Activated T-cell treated with anti-CD3 and anti-CD28 coated beads, Interleukin-2, amount 50 U/mL, for 4 hours (primary cell): ENCODE data around the gene AURKA. TPM values are rescaled to one million over a fixed set of nuclear protein-coding genes. Genes with fewer than 3 reads are reported as not detected.

Source experiments
- ATAC-seq, 2 donors: fragments of 200-7000 bp; cut with Tn5 transposase; one replicate each; pipeline ENCODE4 v1.10.0; 2021
- DNase-seq: peaks from one replicate; pipeline ENCODE4 v3.0.0-alpha.2; 2020
- H3K27me3 Mint-ChIP-seq: one replicate; pipeline ENCODE4 v1.8.0; 2021; ENCODE audit warnings: low read depth, mixed read lengths
- H3K36me3 Mint-ChIP-seq: one replicate; pipeline ENCODE4 v1.8.0; 2022; ENCODE audit warnings: mixed read lengths; ENCODE audit not compliant: insufficient read depth
- H3K4me1 Mint-ChIP-seq: one replicate; pipeline ENCODE4 v1.8.0; 2021; ENCODE audit warnings: low read depth, mixed read lengths
- H3K4me3 Mint-ChIP-seq: one replicate; pipeline ENCODE4 v1.8.0; 2021; ENCODE audit warnings: mild to moderate bottlenecking, moderate library complexity, mixed read lengths
- H3K9me3 Mint-ChIP-seq: one replicate; pipeline ENCODE4 v1.8.0; 2021; ENCODE audit warnings: mixed read lengths
- total RNA-seq, 3 donors: library from RNA; stranded (reverse); gene quantifications; one replicate each; pipeline ENCODE4 v1.2.1, GENCODE V29; 2021

AURKA gene
- total RNA-seq: 1 to 10 TPM; 7.3 to 9.6 (median 9.0) TPM

DNA sequence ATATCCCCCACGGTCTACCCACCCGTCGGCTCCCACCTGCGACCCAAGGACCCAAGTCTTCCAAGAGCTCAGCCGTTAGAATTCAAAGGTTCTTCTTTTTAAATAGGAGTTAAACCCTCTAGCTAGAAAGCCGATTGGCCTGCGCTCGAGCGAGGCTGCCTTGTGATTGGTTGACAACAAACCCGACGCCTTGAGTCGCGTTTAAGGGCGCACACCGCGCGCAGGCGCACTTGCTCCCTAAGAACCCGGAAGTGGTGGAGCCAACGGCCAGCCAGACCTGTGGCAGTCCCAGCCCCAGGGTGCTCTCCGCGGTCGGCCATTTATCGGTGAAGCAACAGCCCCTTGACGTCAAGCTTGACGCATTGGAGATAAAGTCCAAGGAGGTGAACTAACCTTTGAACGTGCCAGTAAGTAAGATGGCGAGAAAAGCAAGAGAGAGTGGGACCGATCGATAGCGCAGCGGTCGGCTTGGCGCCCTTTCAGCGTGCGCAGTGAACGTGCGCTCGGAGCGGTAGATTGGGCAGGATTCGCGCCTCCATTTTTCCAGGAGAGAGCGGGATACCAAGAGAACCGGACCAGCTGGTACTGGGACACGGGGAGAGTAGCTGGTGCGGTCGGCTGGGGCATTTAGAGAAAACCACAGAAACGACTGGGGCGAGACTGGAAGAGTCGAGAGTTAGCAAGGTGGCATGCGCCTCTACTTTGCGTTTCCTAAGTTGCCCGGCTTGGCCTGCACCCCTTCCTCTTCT lies at the start of gene AURKA, which contains the start of gene CSTF1:
Gene AURKA (minus strand): TSS at position 84 of the 749 bp plus-strand sequence. CDS start 4,018 bp downstream, outside the sequence.
Gene CSTF1 (plus strand): TSS at position 514 of the 749 bp plus-strand sequence. CDS start 2,908 bp downstream, outside the sequence.
- Mint-ChIP-seq H3K9me3 (no peaks in the 10 kb centered on the region), H3K27me3 (no peaks in the 10 kb centered on the region), H3K36me3 (peaks cover 19% of the 10 kb centered on the region), H3K4me1 (peaks cover 25% of the 10 kb centered on the region), H3K4me3 (no peak within 1 kb of the TSS)
- DNase-seq (peak; percentile 99), ATAC-seq (peak; percentile 89 to 93)

DNA sequence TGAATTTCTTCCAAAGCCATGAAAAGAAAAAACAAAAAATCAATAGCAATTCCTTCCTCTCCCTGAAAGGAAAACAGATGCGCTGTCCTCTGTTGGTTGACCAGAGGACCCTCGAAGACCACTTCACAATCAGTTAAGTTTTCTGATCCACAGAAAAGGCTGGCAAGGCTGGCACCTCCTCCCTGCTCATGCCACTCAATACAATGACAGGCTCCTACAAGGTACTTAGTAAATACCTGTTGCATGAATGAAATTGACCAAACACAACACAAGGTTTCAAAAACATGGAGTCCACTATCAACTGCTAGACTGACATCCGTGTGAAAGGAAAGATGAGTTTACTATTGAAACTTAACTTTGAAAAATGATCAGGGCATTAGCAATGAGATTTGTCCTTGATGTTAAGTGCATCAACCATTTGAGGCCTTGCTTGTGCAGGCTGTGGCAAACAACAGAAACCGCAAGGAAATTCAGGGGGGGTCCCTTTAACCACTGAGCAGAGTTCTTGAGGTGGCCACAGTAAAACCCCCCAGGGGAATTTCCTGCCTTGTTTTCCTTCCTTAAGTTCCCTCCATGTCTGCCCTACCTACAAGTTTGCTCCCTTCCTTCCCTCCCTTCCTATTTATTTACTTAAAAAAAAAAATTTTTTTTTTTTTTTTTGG lies 48.5 kb upstream of the AURKA start:
- Mint-ChIP-seq H3K27me3 (no peaks in the 10 kb centered on the region), H3K36me3 (peaks cover 7% of the 10 kb centered on the region), H3K4me1 (peaks cover 50% of the 10 kb centered on the region), H3K4me3 (peak overlapping the region; percentile 13), H3K9me3 (no peaks in the 10 kb centered on the region)
- DNase-seq (peak; percentile 32), ATAC-seq (peak; percentile 80 to 84)

DNA sequence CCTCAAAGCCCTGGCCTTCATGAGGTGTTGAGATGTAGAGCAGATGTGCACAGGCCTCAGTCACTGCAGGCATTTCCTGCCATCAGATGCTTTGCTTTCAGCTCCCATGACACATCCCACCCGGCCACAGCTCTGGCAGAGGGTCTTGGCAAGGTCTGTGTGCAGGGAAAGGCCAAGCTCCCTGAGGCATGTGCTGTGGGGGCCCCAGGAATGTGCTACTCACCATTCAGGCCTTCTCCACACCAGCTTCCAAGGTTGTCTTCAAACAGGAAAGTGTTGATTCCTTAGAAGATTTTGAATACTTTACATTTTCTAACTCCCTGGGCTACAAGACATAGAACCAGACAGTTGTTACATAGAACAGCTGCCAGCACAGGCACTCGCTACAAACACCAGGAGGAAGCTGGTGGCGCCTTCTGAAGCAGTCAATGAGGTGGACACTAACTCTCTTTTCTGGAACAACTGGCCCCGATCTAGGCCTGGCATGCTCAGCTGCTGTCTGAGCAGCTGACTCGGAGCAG lies 47.8 kb upstream of the AURKA start:
- ATAC-seq (peak; percentile 38 to 41), DNase-seq (no peak)
- peak overlapping the region; percentile 13 for H3K4me3 Mint-ChIP-seq
- peaks cover 7% of the 10 kb centered on the region for H3K36me3 Mint-ChIP-seq
- peaks cover 53% of the 10 kb centered on the region for H3K4me1 Mint-ChIP-seq
- no peaks in the 10 kb centered on the region for H3K27me3 Mint-ChIP-seq
- no peaks in the 10 kb centered on the region for H3K9me3 Mint-ChIP-seq

DNA sequence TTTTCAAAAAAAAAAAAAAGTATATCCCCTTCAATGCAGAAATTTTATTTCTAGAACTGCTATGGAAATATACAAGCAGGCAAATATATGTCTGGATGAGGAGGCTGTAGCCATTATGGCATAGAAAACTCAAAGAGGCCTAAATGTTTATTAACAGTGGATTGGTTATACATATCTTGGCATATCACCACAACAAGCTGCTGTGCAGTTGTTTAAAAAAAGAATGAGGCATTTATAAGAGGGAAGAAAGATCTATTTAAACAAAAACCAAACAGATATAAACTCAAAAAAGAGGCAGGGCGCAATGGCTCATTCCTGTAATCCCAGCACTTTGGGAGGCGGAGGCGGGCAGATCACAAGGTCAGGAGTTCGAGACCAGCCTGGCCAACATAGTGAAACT lies 46.3 kb upstream of the AURKA start:
- peaks cover 7% of the 10 kb centered on the region for H3K36me3 Mint-ChIP-seq
- no peaks in the 10 kb centered on the region for H3K27me3 Mint-ChIP-seq
- no peaks in the 10 kb centered on the region for H3K9me3 Mint-ChIP-seq
- no peak for ATAC-seq
- no peak for DNase-seq
- H3K4me3 Mint-ChIP-seq: no peak overlapping the region
- peaks cover 58% of the 10 kb centered on the region for H3K4me1 Mint-ChIP-seq

DNA sequence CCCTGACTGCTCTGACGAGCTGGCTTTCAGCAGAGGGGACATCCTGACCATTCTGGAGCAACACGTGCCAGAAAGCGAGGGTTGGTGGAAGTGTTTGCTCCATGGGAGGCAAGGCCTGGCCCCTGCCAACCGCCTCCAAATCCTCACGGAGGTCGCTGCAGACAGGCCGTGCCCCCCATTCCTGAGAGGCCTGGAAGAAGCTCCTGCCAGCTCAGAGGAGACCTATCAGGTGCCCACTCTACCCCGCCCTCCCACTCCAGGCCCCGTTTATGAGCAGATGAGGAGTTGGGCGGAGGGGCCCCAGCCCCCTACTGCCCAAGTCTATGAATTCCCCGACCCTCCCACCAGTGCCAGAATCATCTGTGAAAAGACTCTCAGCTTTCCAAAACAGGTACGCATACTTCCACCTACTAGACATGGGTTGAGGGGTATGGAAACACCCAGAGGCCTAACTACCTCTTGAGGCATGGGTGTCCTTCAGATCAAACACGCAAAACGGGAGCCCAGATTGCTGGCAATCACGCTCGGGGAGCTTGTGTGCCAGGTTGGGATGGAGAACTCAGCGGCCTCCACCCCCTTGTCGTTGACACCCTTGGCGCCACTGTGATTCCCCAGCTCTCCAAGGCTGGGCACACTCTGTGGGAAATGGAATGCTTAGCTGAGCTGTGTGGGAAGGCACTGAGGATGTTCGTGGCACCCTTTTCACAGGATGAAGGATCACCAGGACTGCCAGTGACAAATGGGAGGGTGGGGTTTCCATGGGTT lies 45.4 kb upstream of the AURKA start:
- no peak for ATAC-seq
- H3K4me3 Mint-ChIP-seq: no peak overlapping the region

DNA sequence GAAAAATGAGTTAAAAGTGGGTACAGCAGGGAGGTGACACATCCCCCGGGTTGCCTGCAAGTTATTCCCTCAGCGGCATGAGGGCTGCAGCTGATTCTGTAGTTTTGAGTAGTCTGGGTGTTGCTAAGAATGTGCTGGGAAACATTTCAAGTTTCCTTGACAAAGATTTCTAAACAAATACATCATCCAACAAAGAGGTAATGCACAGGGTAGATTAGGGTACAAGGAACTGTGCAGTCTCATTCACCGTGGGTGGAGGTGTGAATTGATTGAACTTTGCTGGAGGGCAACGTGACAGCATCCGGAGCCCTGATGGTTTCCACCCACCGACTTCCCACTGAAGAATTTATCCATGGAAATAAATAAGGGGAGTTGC lies 41.9 kb upstream of the AURKA start:
- Mint-ChIP-seq H3K9me3 (no peaks in the 10 kb centered on the region), H3K4me3 (no peak overlapping the region), H3K4me1 (peaks cover 56% of the 10 kb centered on the region), H3K27me3 (no peaks in the 10 kb centered on the region), H3K36me3 (peaks cover 4% of the 10 kb centered on the region)
- ATAC-seq: peak in 1 of 2 donors; percentile 60
- no peak for DNase-seq

More for the DNA sequence above, 45.4 kb upstream of the AURKA start:
- peaks cover 6% of the 10 kb centered on the region for H3K36me3 Mint-ChIP-seq
- H3K4me1 Mint-ChIP-seq: peaks cover 59% of the 10 kb centered on the region
- no peaks in the 10 kb centered on the region for H3K9me3 Mint-ChIP-seq
- no peaks in the 10 kb centered on the region for H3K27me3 Mint-ChIP-seq
- DNase-seq: no peak

DNA sequence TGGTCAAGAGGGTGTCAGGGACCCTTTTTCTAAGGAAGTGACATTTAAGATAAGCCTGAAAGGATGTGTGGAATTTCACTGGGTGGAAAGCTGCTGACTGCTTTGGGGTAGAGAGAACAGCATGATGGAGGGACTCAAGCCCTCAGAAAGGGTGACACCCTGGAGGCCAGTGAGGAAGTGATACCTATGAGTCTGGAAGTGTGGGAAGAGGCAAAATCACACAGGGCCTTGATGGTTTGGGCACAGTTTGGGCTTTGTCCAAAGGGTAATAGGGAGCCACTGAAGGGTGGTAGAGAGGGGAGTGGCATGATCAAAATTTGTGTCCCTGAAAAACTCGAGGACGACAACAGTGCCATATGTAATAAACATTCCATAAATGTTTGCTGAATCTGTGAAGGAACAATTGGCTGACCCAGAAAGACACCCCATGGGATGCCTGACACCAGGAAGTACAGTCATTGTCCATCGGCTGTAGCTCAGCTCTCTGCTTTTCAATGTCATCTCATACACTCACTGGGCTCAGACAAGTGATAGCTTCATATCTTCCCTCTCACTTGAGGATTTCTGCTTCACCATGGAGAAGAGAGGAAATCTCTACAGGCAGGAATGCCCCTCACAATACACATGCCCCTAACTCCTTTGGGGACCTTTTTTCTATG lies 41.3 kb upstream of the AURKA start:
- DNase-seq: no peak
- Mint-ChIP-seq H3K9me3 (no peaks in the 10 kb centered on the region), H3K4me1 (peaks cover 59% of the 10 kb centered on the region), H3K36me3 (peaks cover 4% of the 10 kb centered on the region), H3K27me3 (no peaks in the 10 kb centered on the region), H3K4me3 (no peak overlapping the region)
- ATAC-seq: no peak

DNA sequence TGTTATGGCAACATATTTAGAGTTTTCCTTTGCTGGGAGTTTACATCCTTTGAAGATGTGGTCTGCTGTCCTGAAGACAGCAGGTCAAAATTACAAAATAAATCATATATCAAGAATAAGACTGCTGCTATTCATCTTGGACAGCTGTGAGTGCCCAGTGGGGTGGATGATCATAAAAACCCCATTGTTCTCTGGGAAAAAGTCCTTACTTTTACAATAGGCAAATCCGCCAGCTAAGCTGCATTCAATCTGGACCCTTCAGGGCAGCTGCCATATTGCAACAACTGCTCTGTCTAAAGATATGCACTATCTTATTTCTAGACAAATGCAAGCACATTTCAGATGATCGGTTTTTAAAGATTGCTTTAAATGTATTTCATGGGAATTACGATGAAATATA lies 39.5 kb upstream of the AURKA start:
- ATAC-seq (no peak), DNase-seq (no peak)
- no peaks in the 10 kb centered on the region for H3K27me3 Mint-ChIP-seq
- peaks cover 2% of the 10 kb centered on the region for H3K36me3 Mint-ChIP-seq
- no peak overlapping the region for H3K4me3 Mint-ChIP-seq
- H3K9me3 Mint-ChIP-seq: no peaks in the 10 kb centered on the region
- peaks cover 60% of the 10 kb centered on the region for H3K4me1 Mint-ChIP-seq

DNA sequence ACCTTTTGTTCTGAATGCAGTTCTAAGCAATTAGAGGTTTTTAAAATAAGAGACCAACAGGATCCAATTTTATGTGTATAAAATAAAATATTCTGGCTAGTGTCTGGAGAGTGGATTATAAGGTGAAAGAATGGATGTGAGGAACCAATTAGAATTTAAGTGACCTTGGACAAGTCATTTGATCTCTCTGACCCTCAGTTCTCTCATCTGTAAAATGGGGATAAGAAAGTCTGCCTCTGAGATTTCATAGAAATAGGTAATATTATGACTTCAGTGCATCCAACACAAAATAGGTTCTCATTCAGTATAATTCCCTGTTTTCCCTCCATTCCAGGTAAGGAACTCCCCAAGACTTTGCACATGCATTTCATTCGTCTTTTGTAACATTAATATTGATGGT lies 38.9 kb upstream of the AURKA start:
- DNase-seq (no peak), ATAC-seq (no peak)
- Mint-ChIP-seq H3K4me3 (no peak overlapping the region), H3K27me3 (no peaks in the 10 kb centered on the region), H3K4me1 (peaks cover 62% of the 10 kb centered on the region), H3K36me3 (peaks cover 2% of the 10 kb centered on the region), H3K9me3 (no peaks in the 10 kb centered on the region)

DNA sequence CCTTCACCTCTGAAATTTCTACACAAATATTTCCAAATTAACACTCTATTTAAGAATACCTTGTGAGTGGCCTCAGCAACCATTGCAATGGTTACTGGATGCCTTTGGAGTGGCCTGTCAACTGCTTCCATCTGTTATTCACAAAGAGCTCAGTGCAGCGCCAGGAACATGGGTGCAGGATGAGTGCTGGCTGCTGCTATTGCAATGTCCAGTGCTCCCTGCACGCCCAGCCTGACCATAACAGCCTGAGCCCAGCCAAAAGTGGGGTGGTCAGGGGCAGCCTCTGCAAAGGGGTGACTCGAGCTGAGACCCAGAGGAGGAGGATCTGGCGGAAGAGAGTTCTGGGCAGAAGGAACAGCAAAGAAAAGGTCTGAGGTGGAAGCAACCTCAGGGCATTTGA lies 38.4 kb upstream of the AURKA start:
- Mint-ChIP-seq H3K4me1 (peaks cover 65% of the 10 kb centered on the region), H3K27me3 (no peaks in the 10 kb centered on the region), H3K4me3 (no peak overlapping the region), H3K9me3 (no peaks in the 10 kb centered on the region), H3K36me3 (peaks cover 2% of the 10 kb centered on the region)
- DNase-seq (no peak), ATAC-seq (no peak)

DNA sequence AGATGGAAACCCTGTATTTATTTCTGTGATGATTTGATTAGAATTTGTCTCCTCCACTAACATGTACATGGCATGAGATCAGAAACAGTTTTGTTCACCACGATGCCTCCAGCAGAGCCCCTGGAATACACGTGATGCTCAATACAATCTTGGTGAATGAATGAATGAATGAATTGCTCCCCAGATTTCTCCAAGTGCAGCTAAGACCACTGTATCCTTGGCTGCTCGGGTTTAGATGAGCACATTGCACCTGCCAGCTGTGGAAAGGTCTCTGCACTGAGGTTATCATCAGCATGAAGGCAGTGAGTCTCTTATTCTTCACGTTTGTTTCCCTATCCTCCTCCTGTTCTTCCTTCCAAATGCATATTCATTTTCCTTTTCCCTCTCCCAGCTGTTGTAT lies 37.9 kb upstream of the AURKA start:
- Mint-ChIP-seq H3K27me3 (no peaks in the 10 kb centered on the region), H3K9me3 (no peaks in the 10 kb centered on the region), H3K4me3 (peak overlapping the region; percentile 72), H3K4me1 (peaks cover 66% of the 10 kb centered on the region), H3K36me3 (peaks cover 2% of the 10 kb centered on the region)
- ATAC-seq (peak in 1 of 2 donors; percentile 30), DNase-seq (no peak)

DNA sequence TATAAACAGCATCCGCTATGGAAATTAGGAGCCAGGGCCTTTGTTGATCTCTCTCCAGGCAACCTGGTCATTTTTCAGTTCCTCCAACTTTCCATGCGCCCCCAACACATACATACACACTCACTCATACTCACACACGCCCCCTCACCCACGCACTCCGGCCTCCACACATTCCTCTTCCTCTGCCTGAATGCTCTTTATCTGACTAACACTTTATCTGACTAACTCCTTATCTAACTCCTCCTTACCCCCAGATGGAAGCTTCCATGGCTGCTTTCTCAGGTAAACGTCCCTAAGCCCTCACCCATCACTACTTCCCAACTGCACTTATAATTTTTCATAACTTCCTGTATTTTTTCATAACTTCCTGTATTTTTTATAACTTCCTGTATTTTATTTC lies 37.5 kb upstream of the AURKA start:
- DNase-seq (peak; percentile 52), ATAC-seq (peak; percentile 71 to 72)
- no peaks in the 10 kb centered on the region for H3K27me3 Mint-ChIP-seq

DNA sequence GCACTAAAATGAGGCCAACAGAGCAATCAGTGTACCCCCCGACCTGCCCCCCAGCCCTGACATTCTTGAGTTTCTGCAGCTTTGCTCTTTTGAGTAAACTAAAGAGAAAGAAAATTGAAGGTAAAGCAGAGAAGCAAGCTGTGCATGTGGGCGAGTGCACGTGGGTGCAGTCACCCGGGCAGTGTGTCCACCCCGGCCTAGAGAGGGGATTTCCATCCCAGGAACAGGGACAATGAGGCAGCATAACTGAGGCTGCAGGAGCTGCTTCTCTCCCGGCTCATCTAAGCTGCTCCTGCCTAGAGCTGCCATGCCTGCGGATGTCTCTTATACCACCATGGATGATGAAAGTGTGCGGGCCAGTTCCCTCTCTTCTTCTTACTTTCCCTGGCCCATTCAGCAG lies 36.9 kb upstream of the AURKA start:
- DNase-seq: no peak
- ATAC-seq: no peak
- H3K4me1 Mint-ChIP-seq: peaks cover 66% of the 10 kb centered on the region
- H3K36me3 Mint-ChIP-seq: peaks cover 2% of the 10 kb centered on the region
- peak overlapping the region; percentile 72 for H3K4me3 Mint-ChIP-seq
- H3K9me3 Mint-ChIP-seq: no peaks in the 10 kb centered on the region
- H3K27me3 Mint-ChIP-seq: no peaks in the 10 kb centered on the region

More for the DNA sequence above, 37.5 kb upstream of the AURKA start:
- Mint-ChIP-seq H3K9me3 (no peaks in the 10 kb centered on the region), H3K4me3 (peak overlapping the region; percentile 72), H3K36me3 (peaks cover 2% of the 10 kb centered on the region), H3K4me1 (peaks cover 69% of the 10 kb centered on the region)

DNA sequence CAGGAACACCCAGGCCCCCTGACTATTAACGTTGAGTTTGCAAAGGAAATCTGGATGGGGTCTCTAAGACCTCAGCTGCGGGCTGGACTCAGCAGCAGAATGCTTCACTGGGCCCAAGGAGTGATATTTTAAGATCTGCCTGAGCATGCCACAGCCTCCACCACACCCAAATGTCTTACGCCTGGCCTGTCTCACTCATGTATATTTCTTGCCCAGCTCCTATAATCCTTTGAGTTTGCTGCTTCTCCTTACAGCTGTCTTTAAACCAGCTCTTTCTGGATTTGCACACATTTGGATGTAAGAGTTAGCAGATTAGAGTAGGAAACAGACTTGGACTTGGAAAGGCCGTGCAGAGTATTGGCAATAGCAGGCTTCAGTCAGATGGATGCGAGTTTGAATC lies 36.4 kb upstream of the AURKA start:
- H3K4me1 Mint-ChIP-seq: peaks cover 61% of the 10 kb centered on the region
- ATAC-seq: no peak
- H3K27me3 Mint-ChIP-seq: no peaks in the 10 kb centered on the region
- no peaks in the 10 kb centered on the region for H3K9me3 Mint-ChIP-seq
- peak overlapping the region; percentile 4 for H3K4me3 Mint-ChIP-seq
- DNase-seq: no peak
- peaks cover 2% of the 10 kb centered on the region for H3K36me3 Mint-ChIP-seq
